ENCODE measurements around the gene LMF1.

Gene LMF1

GRCh38 chr16:877242-878071, 93.3 kb downstream of the LMF1 start:
- no peak for DNase-seq

- no peak for DNase-seq
Measured at GRCh38 chr16:876523-877241, 94.1 kb downstream of the LMF1 start.

- DNase-seq: no peak
Measured at GRCh38 chr16:876041-876335, 94.8 kb downstream of the LMF1 start.

GRCh38 chr16:875182-876040, 95.4 kb downstream of the LMF1 start:
- DNase-seq: no peak

GRCh38 chr16:874366-875181, 96.2 kb downstream of the LMF1 start:
- no peak for DNase-seq

GRCh38 chr16:873889-874288, 96.9 kb downstream of the LMF1 start:
- no peak for DNase-seq

- DNase-seq: no peak
Measured at GRCh38 chr16:873243-873661, 97.5 kb downstream of the LMF1 start.

- no peak for DNase-seq
Measured at GRCh38 chr16:872436-873242, 98.1 kb downstream of the LMF1 start.

GRCh38 chr16:871562-872345, 99.0 kb downstream of the LMF1 start:
- no peak for DNase-seq

- no peak for DNase-seq
Measured at GRCh38 chr16:870856-871561, 99.8 kb downstream of the LMF1 start.

- DNase-seq: no peak
Measured at GRCh38 chr16:869823-870641, 100.8 kb downstream of the LMF1 start.

- no peak for DNase-seq
Measured at GRCh38 chr16:868846-869822, 101.7 kb downstream of the LMF1 start.

- DNase-seq: no peak
Measured at GRCh38 chr16:868386-868755, 102.4 kb downstream of the LMF1 start.

- no peak for DNase-seq
Measured at GRCh38 chr16:867421-868385, 103.1 kb downstream of the LMF1 start.

GRCh38 chr16:866252-866896, 104.4 kb downstream of the LMF1 start:
- DNase-seq: no peak

GRCh38 chr16:865026-865425, 105.8 kb downstream of the LMF1 start:
- no peak for DNase-seq
